ENCODE measurements around the gene ALDH1B1.

Gene ALDH1B1

GRCh38 chr9:38417003-38417945, 24.8 kb downstream of the ALDH1B1 start:
- DNase-seq: no peak

DNA sequence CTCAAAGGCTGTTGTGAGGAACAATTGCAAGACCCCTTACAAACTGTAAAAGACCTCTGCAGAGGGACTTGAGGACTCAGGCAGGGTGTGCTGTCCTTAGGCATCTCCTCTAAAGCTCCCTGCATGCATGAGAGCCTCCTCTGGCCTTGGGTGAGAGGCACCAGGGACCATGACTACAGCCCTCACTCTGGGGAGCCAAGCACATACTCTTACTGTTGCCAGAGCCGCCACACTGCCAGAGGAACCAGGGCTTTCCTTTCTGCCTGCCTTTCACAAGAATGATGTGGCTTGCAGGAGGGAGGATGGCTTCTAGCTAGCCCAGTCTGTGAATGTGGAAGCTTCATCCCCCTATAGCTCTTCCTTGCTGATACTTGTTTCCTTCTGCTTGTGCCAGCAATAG, 25.9 kb downstream of the ALDH1B1 start:
- DNase-seq: no peak

DNA sequence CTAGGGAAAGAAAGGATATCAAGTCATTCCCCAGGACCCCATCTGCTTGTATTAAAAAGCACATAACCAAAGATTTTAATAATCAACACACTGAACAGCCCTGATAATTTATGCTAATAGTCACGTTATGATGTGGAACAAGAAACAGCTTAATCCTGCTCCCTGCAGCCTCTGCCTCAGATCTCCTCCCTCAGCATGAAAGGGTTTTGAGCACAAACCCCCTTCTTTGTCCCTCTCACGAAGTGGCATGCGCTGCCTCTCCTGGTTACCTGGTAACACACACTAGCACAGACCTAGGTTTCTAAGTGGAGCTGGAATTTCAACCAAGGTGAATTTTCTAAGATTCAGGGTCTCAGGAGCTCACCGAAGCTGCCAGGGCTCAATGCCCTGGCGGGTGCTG, 26.7 kb downstream of the ALDH1B1 start:
- no peak for DNase-seq

DNA sequence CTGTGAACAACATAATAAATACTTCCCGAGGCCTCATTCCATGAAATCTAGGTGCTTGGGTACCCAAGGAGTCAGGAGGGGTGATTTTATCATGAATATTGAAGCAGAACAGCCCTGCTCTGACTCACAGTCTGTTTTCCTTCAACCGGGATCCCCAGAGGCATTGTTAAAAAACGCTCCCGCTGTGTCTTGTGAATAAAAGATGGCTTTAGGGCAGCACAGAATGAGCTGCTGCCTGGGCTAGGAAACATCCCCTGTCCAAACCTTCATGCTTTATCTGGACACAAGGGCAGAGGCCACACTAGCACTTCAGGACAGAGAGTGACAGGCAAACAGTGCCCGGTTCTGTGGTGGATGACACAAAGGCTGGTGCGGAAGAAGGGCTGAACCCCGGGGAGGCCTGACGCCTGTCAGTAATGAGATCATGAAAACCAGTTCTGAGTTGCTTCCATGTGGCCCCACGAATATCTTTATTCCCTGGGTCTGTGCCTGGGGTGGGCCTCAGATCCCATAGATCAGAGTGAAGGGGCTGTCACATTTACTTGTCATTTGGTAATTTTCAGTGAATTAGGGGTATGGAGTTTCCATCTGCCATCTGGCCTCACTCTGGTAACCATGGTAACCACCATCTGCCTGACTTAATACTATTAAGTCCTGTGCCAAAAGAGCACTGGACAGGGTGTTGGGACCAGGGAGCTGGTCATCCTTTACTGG, 29.2 kb downstream of the ALDH1B1 start:
- DNase-seq: peak; percentile 96

DNA sequence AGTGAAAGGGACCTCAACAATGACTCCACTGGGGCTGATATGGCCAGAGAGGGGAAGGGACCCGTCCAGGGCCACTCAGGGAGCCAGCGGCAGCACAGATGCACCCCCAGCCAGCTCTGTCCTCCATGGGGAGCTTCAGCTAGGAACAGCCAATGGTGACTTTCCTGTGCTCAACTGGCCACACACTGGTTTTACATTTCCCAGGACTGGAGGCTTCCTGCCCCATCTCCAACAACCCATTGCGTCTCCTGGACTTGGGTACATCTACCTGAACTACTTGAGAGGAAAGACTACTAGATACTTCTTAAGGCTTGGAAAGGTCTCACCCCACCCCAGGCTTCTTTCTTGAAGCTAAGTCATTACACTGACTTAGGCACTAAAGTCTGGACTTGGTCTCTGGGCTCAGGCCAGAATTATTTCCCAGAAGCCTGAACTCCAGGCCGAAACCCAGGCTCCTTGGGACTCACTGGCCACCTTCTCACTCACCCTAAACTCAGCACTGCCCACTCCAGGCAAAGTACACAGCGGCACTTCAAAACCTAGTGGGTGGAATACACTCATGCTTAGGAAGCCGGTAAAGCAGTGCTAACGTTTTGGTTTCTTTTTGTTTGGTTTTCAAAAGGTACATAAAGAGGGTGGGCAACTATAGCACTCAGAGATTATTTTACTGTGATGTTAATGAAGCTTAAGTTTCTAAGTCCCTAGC, 30.2 kb downstream of the ALDH1B1 start:
- no peak for DNase-seq

DNA sequence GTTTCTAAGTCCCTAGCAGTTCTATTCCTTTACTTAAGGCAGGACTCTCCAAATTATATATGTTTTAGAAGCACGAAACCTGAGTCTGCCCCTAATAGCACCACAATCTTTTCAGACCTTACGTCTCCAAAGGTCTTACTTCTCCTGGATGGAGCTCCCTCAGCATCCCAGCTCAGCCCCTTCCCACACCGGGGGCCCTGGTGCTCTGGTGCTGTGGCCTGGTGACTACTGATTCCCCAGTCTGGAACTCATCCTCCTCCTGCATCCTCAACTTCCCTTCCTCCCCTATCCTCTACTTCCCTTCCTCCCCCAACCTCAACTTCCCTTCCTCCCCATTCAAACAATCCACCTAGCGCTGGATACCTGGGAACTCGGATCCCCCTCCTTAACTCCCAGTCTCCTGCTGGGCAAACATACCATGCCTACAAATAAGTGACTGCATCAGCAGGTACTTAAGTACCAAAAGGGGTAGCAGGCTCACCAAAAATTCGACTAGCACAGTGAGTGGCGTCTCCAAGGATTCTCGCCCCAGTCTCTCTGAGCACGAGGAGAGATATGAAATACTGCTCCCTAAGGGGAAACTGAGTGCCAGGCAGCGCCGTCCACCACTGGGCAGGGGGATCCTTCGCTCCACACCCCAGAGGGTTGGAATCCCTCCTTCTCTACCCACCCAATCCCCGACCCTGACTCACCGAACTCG, 30.9 kb downstream of the ALDH1B1 start:
- DNase-seq: no peak

DNA sequence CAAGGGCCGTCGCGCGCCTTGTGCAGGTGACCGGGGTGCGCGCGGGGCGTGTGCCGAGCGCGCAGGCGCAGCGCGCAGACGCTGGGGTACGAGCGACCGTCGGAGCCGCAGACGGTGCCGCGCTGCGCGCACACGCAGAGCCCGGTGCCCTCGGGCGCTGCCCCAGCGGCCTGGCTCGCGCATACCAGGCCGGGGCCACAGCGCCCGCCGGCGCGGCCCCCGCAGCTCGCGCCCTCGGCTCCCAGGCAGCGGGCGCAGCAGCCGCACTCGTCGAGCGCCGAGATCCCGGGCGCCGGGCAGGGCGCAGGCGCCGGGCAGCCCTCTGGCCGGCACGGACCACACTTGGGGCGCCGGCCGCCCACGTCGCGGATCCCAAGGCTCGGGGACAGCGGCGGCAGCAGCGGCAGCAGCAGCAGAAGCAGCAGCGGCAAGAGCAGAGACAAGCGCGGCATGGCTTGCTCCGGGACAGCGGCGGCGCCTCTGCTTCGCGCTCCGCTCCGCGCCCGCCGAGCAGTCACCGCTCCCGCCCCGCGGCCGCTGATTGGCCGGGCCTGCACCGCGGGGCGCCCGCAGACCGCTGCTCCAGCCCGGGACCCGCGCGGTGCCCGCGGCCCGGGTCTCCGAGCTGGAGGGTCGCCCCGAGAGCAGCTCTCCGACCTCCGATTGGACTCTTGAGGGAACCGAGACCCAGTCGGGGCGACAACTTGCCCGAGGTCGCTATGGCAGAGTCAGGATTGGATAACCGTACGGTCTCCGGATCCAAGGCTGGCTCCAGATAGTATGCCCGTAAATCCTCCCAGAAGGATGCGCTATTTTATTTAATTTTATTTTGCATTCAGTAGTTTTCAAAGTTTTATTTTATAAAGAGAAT, 31.7 kb downstream of the ALDH1B1 start, which contains the start of gene IGFBPL1:
TSS of gene IGFBPL1 (minus strand) at position 482 of the 871 bp plus-strand sequence. CDS start at position 452, 30 bp downstream.
- DNase-seq: no peak

DNA sequence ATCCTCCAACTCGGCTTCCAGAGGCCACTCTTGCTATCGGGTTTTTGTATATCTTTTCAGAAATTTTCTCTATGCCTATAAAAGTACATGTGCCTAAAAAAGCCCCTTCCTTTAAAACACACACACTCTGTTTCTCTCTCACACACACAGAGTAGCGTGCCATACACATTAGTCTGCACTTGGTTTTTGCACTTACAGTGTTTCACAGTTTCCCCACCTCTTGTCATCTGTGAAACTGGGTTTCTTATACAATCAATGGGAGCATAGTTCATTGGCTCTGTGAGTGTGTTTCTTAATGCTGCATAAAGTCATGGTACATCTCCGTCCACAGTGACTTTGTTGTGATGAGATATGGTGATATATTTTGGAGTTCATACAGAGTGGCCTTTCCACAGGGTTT, 32.4 kb downstream of the ALDH1B1 start:
- DNase-seq: no peak

DNA sequence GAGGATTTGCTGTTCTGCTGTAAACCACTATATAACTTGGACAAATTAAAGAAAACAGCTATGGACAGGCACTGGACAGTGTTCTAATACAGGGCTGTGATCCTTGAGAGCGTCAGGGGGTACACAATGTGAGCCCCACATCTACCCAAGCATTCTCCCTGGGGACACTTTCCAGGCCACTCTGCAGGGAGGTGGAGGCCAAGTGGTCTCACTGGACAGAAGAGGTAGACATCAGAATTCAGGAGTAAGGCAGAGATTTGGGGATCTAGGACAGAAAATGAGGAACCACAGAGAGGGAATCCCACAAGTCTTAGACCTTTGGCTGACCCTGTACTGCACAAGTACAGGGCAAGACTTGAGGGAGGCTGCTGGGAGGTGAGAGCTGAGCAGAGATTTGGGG, 35.6 kb downstream of the ALDH1B1 start:
- DNase-seq: no peak

- DNase-seq: no peak
Observed at GRCh38 chr9:38431116-38431515, 38.6 kb downstream of the ALDH1B1 start.

GRCh38 chr9:38432922-38433510, 40.5 kb downstream of the ALDH1B1 start:
- DNase-seq: peak; percentile 8

GRCh38 chr9:38434365-38434764, 41.9 kb downstream of the ALDH1B1 start:
- DNase-seq: no peak

- no peak for DNase-seq
Observed at GRCh38 chr9:38434853-38435252, 42.4 kb downstream of the ALDH1B1 start.

GRCh38 chr9:38435521-38435920, 43.0 kb downstream of the ALDH1B1 start:
- no peak for DNase-seq

DNA sequence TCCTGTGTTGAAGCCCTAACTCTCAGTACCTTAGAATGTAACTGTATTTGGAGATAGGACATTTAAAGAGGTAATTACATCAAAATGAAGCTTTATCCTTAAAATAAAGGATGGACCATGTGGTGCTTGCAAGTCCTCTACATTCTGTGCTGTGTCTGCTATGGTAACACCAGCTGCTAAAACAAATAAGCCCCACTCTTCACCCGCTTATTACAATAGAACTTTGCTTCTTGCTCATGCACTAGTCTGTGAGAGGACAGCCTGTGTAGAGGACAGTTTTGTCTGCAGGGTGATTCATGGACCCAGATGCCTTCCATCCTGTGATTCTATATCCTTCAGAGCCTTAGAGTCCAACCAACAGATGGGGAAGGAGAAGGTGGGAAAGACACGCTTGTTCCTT, 44.2 kb downstream of the ALDH1B1 start:
- no peak for DNase-seq

DNA sequence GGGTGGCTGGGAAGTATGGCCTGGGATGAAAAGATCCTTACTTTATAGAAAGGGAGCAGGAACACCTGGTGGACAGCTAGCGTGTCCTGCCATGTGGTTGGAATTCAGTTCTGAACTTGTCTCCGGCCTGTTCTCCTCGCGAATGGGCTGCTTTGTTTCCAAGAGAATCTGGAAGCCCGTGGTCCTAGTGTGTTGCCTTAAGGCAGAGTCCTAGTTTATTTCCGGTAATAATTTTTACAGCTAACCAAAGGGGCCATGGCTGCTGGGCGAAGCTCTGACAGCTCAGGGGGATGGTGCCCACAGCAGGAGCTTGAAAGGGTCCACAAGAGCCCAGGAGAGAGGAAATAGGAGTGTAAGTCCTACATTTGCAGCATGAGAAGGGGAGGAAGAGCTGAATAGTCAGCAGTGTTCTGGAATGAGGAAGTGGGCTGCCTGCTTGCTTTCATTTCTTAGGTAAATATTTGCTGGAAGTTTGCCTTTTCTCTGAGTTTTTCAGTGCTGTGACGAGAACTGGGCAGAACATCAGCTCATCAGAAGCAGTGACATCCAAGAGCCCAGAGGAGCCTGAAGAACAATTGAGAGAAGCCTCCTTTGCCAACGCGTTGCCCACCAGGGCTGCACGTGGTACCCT, 44.8 kb downstream of the ALDH1B1 start:
- no peak for DNase-seq

GRCh38 chr9:38439291-38439915, 46.9 kb downstream of the ALDH1B1 start:
- no peak for DNase-seq

DNA sequence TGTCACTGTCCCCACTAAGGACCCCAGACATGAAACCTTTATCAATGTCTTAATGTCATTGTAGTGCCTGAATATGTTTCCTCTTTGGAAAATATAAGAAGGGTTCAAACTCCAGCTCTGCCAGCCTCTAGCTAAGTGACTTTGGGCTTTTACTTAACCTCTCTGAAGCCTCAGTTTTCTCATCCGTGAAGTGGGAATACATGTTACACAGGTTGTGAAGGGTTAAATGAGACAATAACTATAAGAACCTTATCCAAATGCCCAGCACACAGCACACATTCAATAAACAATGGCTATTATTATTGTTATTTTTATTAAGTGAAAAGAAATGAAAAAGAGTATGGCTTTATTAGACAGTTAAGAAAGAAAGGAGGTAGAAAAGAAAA, 47.4 kb downstream of the ALDH1B1 start:
- DNase-seq: no peak

DNA sequence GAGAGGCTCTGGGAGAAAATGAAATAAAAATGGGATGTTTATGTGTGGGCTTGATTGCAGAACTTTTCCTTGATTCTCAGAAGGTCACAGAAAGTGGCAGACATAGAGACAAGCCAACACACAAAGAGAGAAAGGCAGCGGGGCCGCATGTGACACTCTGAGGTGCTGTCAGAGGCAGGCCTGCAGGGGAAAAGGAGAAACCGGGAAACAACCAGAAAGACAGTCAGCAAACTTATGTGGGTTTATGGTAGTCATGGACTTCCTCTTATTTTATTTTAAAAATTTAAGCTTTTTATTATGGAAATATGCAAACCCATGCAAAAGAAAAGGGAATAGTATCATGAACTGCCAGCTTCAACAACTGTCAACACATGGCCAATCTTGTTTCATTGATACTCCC, 48.0 kb downstream of the ALDH1B1 start:
- no peak for DNase-seq

- DNase-seq: no peak
Observed at GRCh38 chr9:38441347-38442085, 49.0 kb downstream of the ALDH1B1 start.

All from NCI-H524 treated with DMSO at 0.1 percent for 48 hours (cell line).